ENCODE results near the gene ESPN. TPM values are rescaled to one million over a fixed set of nuclear protein-coding genes. Genes with fewer than 3 reads are reported as not detected.

Gene ESPN
- total RNA-seq (2022; extraction: Qiagen RNA extraction; ENCODE audit: low read depth) = 0.37 to 0.79 TPM (median 0.58 TPM) in 4 of 5 replicates, not detected in the other

DNA sequence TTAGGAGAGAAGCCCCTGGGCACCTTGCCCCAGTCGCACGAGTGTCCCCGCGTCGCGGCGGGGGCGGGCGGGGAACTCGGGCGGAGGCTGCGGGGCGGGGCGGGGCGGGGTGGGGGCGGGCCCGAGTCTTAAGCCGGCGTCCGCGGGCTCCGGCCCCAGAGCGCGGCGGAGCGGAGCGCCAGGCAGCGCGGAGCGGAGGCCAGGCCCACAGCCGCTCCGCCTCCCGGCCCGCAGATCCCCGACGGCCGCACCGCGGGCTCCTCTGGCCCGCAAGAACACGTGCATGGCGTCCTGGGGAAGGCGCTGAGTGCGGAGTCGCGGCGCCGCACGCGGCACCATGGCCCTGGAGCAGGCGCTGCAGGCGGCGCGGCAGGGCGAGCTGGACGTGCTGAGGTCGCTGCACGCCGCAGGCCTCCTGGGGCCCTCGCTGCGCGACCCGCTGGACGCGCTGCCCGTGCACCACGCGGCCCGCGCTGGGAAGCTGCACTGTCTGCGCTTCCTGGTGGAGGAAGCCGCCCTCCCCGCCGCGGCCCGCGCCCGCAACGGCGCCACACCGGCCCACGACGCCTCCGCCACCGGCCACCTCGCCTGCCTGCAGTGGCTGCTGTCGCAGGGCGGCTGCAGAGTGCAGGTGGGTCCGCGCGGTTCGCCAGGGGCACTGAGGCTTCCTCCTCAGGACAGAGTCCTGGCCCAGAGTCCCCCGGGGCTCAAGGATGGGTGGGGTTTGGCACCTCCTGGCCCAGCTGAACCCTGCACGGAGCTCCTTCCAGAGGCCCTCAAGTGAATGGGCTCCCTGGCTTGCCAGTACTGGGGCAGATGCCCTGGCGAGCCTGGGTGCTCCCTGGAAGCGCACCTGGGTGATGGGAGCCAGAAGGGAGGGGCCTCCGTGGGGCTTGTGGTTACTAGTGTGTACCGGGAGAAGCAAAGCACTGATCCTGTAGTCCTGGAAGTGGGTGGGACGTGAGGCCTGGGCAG lies at the start of gene ESPN:
ESPN (plus strand) TSS at position 158 of the 975 bp plus-strand sequence; CDS start at position 338, 180 bp downstream.

GRCh38 chr1:6393400-6394187 lies 31.0 kb upstream of the ESPN start, which contains the start of gene ACOT7:
Gene ACOT7, minus strand, starts transcription at chr1:6393767. Its CDS starts 368 bp downstream, at chr1:6393399.

GRCh38 chr1:6419804-6420453 lies 4.6 kb upstream of the ESPN start, which contains the start of gene HES2:
Gene HES2, minus strand, starts transcription at chr1:6419919. Its CDS starts 99 bp downstream, at chr1:6419820.

GRCh38 chr1:6466023-6466422 lies 41.4 kb downstream of the ESPN start, which contains the start of gene TNFRSF25:
Gene TNFRSF25, minus strand, starts transcription at chr1:6466173. Its CDS starts 66 bp downstream, at chr1:6466107.

DNA sequence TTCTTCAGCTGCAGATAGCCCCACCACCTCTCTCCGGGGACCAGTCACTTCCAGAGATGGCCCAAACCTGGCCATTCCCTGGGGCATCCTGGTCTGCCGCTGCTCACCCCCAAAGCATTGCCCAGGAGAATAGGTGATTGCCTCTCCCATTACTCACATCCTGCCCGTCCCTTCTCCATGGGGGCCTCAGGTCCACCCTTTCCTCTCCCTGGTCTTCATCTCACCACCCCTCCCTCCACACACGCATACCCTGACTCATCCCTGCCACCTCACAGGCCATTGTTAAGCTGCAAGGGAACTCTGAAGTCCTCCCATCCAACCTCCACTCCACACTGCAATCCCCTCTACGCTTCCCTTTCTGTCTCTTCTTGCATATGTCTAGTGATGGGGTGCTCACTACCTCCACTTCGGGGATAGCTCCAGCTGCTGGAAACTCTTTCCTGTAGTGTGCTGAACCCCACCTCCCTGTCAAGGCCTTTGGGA lies 66.9 kb downstream of the ESPN start, which contains the start of gene PLEKHG5:
PLEKHG5 (minus strand) TSS at position 188 of the 483 bp plus-strand sequence. CDS start 14,096 bp downstream, outside the sequence.

Other genes with a start within 250 kb of the ESPN start
- gene CHD5, start 244.5 kb upstream of the ESPN start, total RNA-seq (2022; extraction: Qiagen RNA extraction; ENCODE audit: low read depth) = 0.58 to 1.1 TPM (median 0.81 TPM) in 5 replicates
- gene RPL22, start 225.2 kb upstream of the ESPN start, total RNA-seq (2022; extraction: Qiagen RNA extraction; ENCODE audit: low read depth) = 266 to 472 TPM (median 442 TPM) in 5 replicates
- 13.2 to 21.6 TPM (median 17.0 TPM) in 5 replicates for gene RNF207, start 218.7 kb upstream of the ESPN start, total RNA-seq (2022; extraction: Qiagen RNA extraction; ENCODE audit: low read depth)
- gene ICMT, start 188.8 kb upstream of the ESPN start, total RNA-seq (2022; extraction: Qiagen RNA extraction; ENCODE audit: low read depth) = 50.0 to 62.8 TPM (median 58.0 TPM) in 5 replicates
- gene HES3, start 180.6 kb upstream of the ESPN start, total RNA-seq (2022; extraction: Qiagen RNA extraction; ENCODE audit: low read depth) = 0.15 TPM in 1 of 5 replicates, not detected in the others
- gene GPR153, start 163.7 kb upstream of the ESPN start, total RNA-seq (2022; extraction: Qiagen RNA extraction; ENCODE audit: low read depth) = 0.99 to 1.4 TPM (median 1.2 TPM) in 5 replicates
- gene ACOT7, start 31.0 kb upstream of the ESPN start, total RNA-seq (2022; extraction: Qiagen RNA extraction; ENCODE audit: low read depth) = 56.2 to 75.5 TPM (median 71.0 TPM) in 5 replicates
- gene HES2, start 4.9 kb upstream of the ESPN start, total RNA-seq (2022; extraction: Qiagen RNA extraction; ENCODE audit: low read depth) = 2.1 to 4.3 TPM (median 3.1 TPM) in 5 replicates
- 2.9 to 3.9 TPM (median 3.7 TPM) in 5 replicates for gene TNFRSF25, start 41.4 kb downstream of the ESPN start, total RNA-seq (2022; extraction: Qiagen RNA extraction; ENCODE audit: low read depth)
- 2.4 to 4.1 TPM (median 3.9 TPM) in 5 replicates for gene PLEKHG5, start 66.9 kb downstream of the ESPN start, total RNA-seq (2022; extraction: Qiagen RNA extraction; ENCODE audit: low read depth)
- gene NOL9, start 129.7 kb downstream of the ESPN start, total RNA-seq (2022; extraction: Qiagen RNA extraction; ENCODE audit: low read depth) = 3.8 to 6.0 TPM (median 5.4 TPM) in 5 replicates
- gene TAS1R1, start 130.5 kb downstream of the ESPN start, total RNA-seq (2022; extraction: Qiagen RNA extraction; ENCODE audit: low read depth) = not detected in 5 replicates
- 12.2 to 16.4 TPM (median 13.7 TPM) in 5 replicates for gene ZBTB48, start 155.2 kb downstream of the ESPN start, total RNA-seq (2022; extraction: Qiagen RNA extraction; ENCODE audit: low read depth)
- 25.1 to 37.1 TPM (median 27.9 TPM) in 5 replicates for gene KLHL21, start 178.1 kb downstream of the ESPN start, total RNA-seq (2022; extraction: Qiagen RNA extraction; ENCODE audit: low read depth)
- 8.4 to 11.6 TPM (median 10.4 TPM) in 5 replicates for gene PHF13, start 189.0 kb downstream of the ESPN start, total RNA-seq (2022; extraction: Qiagen RNA extraction; ENCODE audit: low read depth)
- gene THAP3, start 200.1 kb downstream of the ESPN start, total RNA-seq (2022; extraction: Qiagen RNA extraction; ENCODE audit: low read depth) = 14.5 to 19.5 TPM (median 19.1 TPM) in 5 replicates

All from A549 treated with DMSO at 1 μM for 4 hours (cell line).